Caco-2 (cell line): ENCODE data around the gene LCE1D. TPM values are rescaled to one million over a fixed set of nuclear protein-coding genes. Genes with fewer than 3 reads are reported as not detected.

ENCODE experiments used
- BruUV-seq: library from RNA; stranded (reverse); fragments of 400-500 nt; replicated peaks from 2 replicates; lab custom pipeline; 2021; lab: Mats Ljungman, UMichigan
- CTCF ChIA-PET: fragments of 300-600 bp; sonication (Branson Sonifier 250); formaldehyde crosslinking; loops from one replicate; lab custom pipeline; 2022; ENCODE audit warnings: antibody characterized with exemption; lab: Charles Lee
- POLR2A ChIA-PET: fragments of 300-600 bp; sonication (Branson Sonifier 250); formaldehyde crosslinking; loops from one replicate; lab custom pipeline; 2022; ENCODE audit warnings: antibody characterized with exemption; lab: Charles Lee
- DNase-seq, 2 experiments: peaks; one replicate each; pipeline versions ENCODE4 v3.0.0 to v3.0.0-alpha.2; 2020 to 2022
- H3K27me3 ChIP-seq: replicated peaks from 2 replicates; pipeline ENCODE4 v1.6.0; 2011; ENCODE audit warnings: low read length; ENCODE audit not compliant: control insufficient read depth, insufficient read depth
- H3K36me3 ChIP-seq: 2 replicates; pipeline ENCODE4 v1.5.1; 2011; ENCODE audit warnings: low read length; ENCODE audit not compliant: control insufficient read depth, insufficient read depth
- H3K4me1 ChIP-seq: fragments of 250-450 bp; sonication (Bioruptor Pico); 2 replicates; pipeline ENCODE4 v1.5.1; 2020; ENCODE audit warnings: mild to moderate bottlenecking
- H3K4me3 ChIP-seq: 2 replicates; pipeline ENCODE4 v1.5.1; 2011; ENCODE audit warnings: low read depth, mild to moderate bottlenecking, control low read depth, low read length
- H3K9me3 ChIP-seq: fragments of 250-450 bp; sonication (Bioruptor Pico); 2 replicates; pipeline ENCODE4 v1.5.1; 2020; ENCODE audit warnings: mild to moderate bottlenecking, moderate library complexity
- H3K27ac Mint-ChIP-seq: one replicate; pipeline ENCODE4 v1.8.0; 2022; ENCODE audit warnings: mixed read lengths; ENCODE audit not compliant: unreplicated experiment
- H3K27me3 Mint-ChIP-seq: one replicate; pipeline ENCODE4 v1.8.0; 2022; ENCODE audit warnings: mixed read lengths; ENCODE audit not compliant: insufficient read depth, unreplicated experiment
- H3K36me3 Mint-ChIP-seq: one replicate; pipeline ENCODE4 v1.8.0; 2022; ENCODE audit warnings: mild to moderate bottlenecking, mixed read lengths; ENCODE audit not compliant: insufficient read depth, unreplicated experiment
- H3K4me1 Mint-ChIP-seq: one replicate; pipeline ENCODE4 v1.8.0; 2022; ENCODE audit warnings: low read depth, mixed read lengths; ENCODE audit not compliant: unreplicated experiment
- H3K4me3 Mint-ChIP-seq: one replicate; pipeline ENCODE4 v1.8.0; 2022; ENCODE audit warnings: mild to moderate bottlenecking, moderate library complexity, mixed read lengths; ENCODE audit not compliant: unreplicated experiment
- H3K9me3 Mint-ChIP-seq: one replicate; pipeline ENCODE4 v1.8.0; 2022; ENCODE audit warnings: mixed read lengths; ENCODE audit not compliant: unreplicated experiment
- CTCF ChIP-seq, 2 experiments: fragments of 200-600 bp in 1 of 2; IDR thresholded peaks; 1 replicate in 1 of 2; 2 replicates in 1 of 2; pipeline versions ENCODE4 v1.5.1 to v1.8.0; 2011 to 2022; ENCODE audit warnings: antibody characterized with exemption in 1 of 2, control low read depth in 1 of 2, inconsistent platforms in 1 of 2, low read depth in 1 of 2, low read length in 1 of 2, mild to moderate bottlenecking in 1 of 2, moderate library complexity in 1 of 2; ENCODE audit not compliant: insufficient read depth in 1 of 2, severe bottlenecking in 1 of 2, unreplicated experiment in 1 of 2
- intact Hi-C: fragments of 100-400 bp; cut with micrococcal nuclease; formaldehyde crosslinking; loops from one replicate; pipeline ENCODE4 v1.10.0; 2022; ENCODE audit not compliant: unreplicated experiment
- total RNA-seq: library from RNA; stranded (reverse); gene quantifications from 2 replicates; pipeline ENCODE4 v1.2.3, GENCODE V29; 2022

The LCE1D gene
- total RNA-seq, 1 experiment from 2014 or later, result not detected

GRCh38 chr1:152811671-152812070 lies 15.2 kb downstream of the LCE1D start, which contains the start of gene LCE1B:
LCE1B (plus strand) TSS chr1:152811971; CDS start chr1:152812447, 476 bp downstream.
- no peak within 1 kb of the TSS for H3K27ac Mint-ChIP-seq
- H3K36me3 Mint-ChIP-seq, result no peaks in the 10 kb centered on the region
- BruUV-seq, result no TSS peak
- Histone ChIP-seq H3K9me3 (no peaks in the 10 kb centered on the region), H3K4me3 (no peak within 1 kb of the TSS), H3K27me3 (no peaks in the 10 kb centered on the region), H3K36me3 (no peaks in the 10 kb centered on the region), H3K4me1 (no peaks in the 10 kb centered on the region)
- H3K9me3 Mint-ChIP-seq, result no peaks in the 10 kb centered on the region
- ChIA-PET CTCF (no interaction called here), POLR2A (no interaction called here)
- H3K4me1 Mint-ChIP-seq, result no peaks in the 10 kb centered on the region
- intact Hi-C loops, result no loop called here
- no peak for TF ChIP-seq CTCF (IDR thresholded peaks at IDR 0.05; ENCODE audit: insufficient read depth in 1 of 2, low read depth in 1 of 2, low read length in 1 of 2, severe bottlenecking in 1 of 2, unreplicated experiment in 1 of 2)
- peaks cover 13% of the 10 kb centered on the region for H3K27me3 Mint-ChIP-seq
- DNase-seq, result no peak
- no peak within 1 kb of the TSS for H3K4me3 Mint-ChIP-seq

DNA sequence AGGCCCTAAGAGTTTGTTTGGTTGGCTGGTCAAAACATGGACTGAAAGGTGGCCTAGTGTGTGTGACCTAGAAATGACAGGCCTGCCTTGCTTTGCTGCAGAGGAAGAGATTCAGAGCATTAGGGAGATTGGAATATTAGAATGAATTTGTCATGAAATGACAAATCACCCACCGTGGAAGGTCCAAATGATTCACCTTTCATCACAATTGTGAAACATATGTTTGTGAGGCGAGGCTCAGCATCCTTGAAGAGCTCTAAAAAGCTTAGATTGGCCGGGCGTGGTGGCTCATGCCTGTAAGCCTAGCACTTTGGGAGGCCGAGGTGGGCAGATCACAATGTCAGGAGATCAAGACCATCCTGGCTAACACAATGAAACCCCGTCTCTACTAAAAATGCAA lies 20.8 kb downstream of the LCE1D start:
- ChIA-PET CTCF (no interaction called here), POLR2A (no interaction called here)
- Mint-ChIP-seq H3K4me1 (no peaks in the 10 kb centered on the region), H3K4me3 (no peak overlapping the region), H3K36me3 (no peaks in the 10 kb centered on the region), H3K9me3 (no peaks in the 10 kb centered on the region), H3K27ac (no peak overlapping the region), H3K27me3 (peaks cover 3% of the 10 kb centered on the region)
- Histone ChIP-seq H3K9me3 (no peaks in the 10 kb centered on the region), H3K36me3 (no peaks in the 10 kb centered on the region), H3K4me1 (no peaks in the 10 kb centered on the region), H3K4me3 (no peak overlapping the region), H3K27me3 (no peaks in the 10 kb centered on the region)
- DNase-seq, result no peak
- intact Hi-C loops, result no loop called here
- BruUV-seq, result no TSS peak
- TF ChIP-seq CTCF (IDR thresholded peaks at IDR 0.05; ENCODE audit: insufficient read depth in 1 of 2, low read depth in 1 of 2, low read length in 1 of 2, severe bottlenecking in 1 of 2, unreplicated experiment in 1 of 2), result no peak

DNA sequence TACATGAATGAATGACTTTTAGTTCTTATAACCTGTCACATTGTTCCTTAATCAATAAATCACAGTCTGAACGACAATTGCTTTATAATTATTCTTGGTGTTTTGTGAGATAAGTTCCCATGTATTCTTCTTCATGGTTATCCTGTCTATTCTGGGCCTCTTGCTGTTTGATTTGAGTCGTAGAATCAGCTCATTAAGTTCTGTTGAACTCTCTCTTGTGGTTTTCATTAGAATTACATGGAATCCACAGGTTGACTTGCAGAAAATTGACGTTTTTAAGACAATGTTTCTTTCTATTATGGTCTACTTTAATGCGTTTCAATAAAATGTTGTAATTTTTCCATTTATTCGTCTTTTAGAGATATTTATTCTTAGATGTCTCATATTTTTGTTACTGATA lies 26.8 kb downstream of the LCE1D start:
- CTCF ChIA-PET, result no interaction called here
- Mint-ChIP-seq H3K27me3 (peaks cover 19% of the 10 kb centered on the region), H3K27ac (no peak overlapping the region), H3K36me3 (no peaks in the 10 kb centered on the region), H3K4me3 (no peak overlapping the region), H3K9me3 (no peaks in the 10 kb centered on the region), H3K4me1 (no peaks in the 10 kb centered on the region)
- Histone ChIP-seq H3K9me3 (no peaks in the 10 kb centered on the region), H3K4me3 (no peak overlapping the region), H3K36me3 (no peaks in the 10 kb centered on the region), H3K4me1 (no peaks in the 10 kb centered on the region), H3K27me3 (no peaks in the 10 kb centered on the region)
- POLR2A ChIA-PET, result no interaction called here
- intact Hi-C loops, result no loop called here
- no peak for DNase-seq
- no TSS peak for BruUV-seq
- no peak for TF ChIP-seq CTCF (IDR thresholded peaks at IDR 0.05; ENCODE audit: insufficient read depth in 1 of 2, low read depth in 1 of 2, low read length in 1 of 2, severe bottlenecking in 1 of 2, unreplicated experiment in 1 of 2)
